Fibroblast of the aortic adventitia (primary cell): ENCODE results near the gene PEX10. TPM values are rescaled to one million over a fixed set of nuclear protein-coding genes. Genes with fewer than 3 reads are reported as not detected.

Source experiments
- DNase-seq: peaks from one replicate; pipeline ENCODE4 v3.0.0-alpha.2; 2010; ENCODE audit warnings: low read depth
- H3K4me3 ChIP-seq: 2 replicates; pipeline ENCODE4 v1.5.1; 2011; ENCODE audit warnings: low read depth, mild to moderate bottlenecking, control low read depth, low read length, moderate library complexity
- total RNA-seq: library from RNA; depleted of rRNA; stranded (reverse); fragments of >200 nt; gene quantifications from 2 replicates; pipeline ENCODE4 v1.2.3, GENCODE V29; 2012; ENCODE audit warnings: low replicate concordance
- TF ChIP-seq, protein P1 (sequence below): IDR thresholded peaks from 2 replicates; pipeline ENCODE4 v1.5.1; 2011; ENCODE audit warnings: mild to moderate bottlenecking, low read length, control low read depth, inconsistent platforms; ENCODE audit not compliant: insufficient read depth

PEX10 gene
- total RNA-seq, 1 donor = 24.9 TPM

DNA sequence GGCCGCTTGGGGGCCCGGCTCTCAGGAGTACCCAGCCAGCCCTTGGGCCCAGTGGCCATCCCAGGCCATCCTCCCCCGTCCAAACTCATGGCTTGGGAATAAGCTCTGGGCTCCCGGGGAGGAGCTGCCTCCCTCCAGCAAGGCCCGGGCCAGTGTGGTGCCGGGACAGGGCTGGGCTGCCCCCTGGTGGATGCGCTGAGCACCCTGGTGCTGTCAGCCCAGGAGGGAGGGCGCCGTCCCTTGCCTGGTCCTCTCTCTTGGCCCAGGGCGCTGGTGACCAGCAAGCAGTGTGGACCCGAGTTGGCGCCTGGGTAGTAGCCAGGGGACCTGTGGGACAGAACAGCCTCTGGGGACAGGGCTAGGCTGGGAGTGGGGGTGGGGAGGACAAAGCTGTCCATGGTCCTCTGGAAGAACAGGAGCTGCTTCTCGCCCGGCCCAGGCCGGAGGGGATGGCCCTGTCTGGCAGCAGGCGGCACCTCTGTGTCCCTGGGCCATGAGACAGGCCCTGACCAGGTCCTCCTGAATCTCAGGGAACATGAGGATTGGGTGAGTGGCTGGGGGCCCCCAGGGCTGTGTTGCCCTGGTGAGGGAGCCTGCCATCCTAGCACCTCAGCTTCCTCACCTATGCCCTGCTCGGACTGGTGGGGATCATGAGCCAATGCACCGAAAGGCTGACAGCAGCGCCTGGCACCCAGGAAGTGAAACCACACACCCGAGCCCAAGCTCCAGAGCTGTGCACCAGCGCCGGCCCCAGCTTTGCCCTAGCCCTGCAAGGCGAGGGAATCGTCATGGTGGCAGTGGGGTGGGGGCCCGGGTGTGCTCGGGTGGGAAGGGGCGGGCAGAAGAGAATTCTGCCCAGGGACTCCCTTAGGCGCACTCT, 30.4 kb downstream of the PEX10 start:
- DNase-seq = peak; percentile 81
- TF ChIP-seq, protein P1, sequence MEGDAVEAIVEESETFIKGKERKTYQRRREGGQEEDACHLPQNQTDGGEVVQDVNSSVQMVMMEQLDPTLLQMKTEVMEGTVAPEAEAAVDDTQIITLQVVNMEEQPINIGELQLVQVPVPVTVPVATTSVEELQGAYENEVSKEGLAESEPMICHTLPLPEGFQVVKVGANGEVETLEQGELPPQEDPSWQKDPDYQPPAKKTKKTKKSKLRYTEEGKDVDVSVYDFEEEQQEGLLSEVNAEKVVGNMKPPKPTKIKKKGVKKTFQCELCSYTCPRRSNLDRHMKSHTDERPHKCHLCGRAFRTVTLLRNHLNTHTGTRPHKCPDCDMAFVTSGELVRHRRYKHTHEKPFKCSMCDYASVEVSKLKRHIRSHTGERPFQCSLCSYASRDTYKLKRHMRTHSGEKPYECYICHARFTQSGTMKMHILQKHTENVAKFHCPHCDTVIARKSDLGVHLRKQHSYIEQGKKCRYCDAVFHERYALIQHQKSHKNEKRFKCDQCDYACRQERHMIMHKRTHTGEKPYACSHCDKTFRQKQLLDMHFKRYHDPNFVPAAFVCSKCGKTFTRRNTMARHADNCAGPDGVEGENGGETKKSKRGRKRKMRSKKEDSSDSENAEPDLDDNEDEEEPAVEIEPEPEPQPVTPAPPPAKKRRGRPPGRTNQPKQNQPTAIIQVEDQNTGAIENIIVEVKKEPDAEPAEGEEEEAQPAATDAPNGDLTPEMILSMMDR = peak; percentile 94
- H3K4me3 ChIP-seq = no peak overlapping the region

DNA sequence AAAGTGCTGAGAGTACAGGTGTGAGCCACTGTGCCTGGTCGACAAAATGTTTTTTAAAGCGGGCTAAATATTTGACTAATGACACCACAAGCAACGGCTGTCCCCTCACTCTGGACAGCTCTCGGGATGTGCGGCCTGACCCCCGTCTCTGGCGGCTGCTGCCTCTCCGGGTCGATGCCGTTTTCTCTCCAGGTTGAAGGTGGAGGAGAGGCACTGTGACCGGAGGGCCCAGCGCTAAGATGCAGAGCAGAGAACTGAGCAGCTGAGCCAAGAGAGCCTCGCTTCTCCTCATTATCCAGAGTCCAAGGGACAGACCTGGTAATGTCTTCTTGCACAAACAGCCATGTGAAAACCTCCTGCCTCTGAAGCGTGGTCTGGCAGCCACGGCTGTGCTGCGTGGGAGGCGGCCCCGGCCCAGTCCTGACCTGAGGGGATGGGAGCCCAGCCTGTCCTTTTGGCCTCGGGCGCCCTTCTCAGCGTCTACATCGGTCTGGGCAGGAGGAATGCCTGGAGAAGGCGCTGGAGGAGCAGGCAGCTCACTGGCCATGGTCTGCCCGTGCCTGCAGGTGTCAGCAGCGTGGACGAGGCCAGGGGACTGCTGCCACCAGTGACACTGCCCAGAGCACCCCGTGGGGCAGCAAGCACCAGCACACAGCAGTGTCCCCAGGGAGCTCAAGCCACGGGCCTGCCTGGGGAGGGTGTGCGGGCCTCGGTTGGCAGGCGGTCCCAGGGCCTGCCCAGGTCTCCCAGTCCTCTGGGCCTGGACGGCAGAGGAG, 31.4 kb downstream of the PEX10 start:
- no peak for DNase-seq
- TF ChIP-seq, protein P1 = no peak

DNA sequence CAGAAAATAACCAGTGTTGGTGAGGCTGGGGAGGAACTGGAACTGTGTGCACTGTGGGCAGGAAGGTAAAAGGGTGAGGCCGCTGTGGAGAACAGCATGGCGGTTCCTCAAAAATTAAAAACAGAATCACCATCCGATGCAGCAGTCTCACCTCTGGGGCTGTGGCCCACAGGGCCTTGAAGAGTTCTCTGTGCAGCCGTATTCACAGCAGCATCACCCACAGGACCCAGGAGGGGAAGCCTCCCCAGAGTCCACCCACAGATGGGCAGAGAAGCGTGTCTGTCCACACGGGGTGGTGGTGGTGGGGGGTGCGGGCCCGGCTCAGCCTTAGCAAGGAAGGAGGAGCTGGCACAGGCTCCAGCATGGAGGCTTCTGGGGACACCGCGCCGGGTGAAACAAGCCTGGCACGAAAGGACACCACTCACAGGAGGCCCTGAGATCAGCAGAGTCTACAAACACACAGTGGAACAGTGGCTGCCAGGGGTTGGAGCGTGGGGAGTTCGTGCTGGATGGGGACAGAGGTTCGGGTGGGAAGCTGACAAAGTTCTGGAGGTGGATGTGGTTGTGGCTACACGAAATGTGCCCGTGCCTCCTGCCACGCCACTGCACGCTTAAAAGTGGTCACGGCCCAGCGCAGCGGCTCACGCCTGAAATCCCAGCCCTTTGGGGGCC, 32.5 kb downstream of the PEX10 start:
- H3K4me3 ChIP-seq = no peak overlapping the region
- DNase-seq = no peak
- TF ChIP-seq, protein P1 = no peak

More for the DNA sequence above, 31.4 kb downstream of the PEX10 start:
- H3K4me3 ChIP-seq = no peak overlapping the region

DNA sequence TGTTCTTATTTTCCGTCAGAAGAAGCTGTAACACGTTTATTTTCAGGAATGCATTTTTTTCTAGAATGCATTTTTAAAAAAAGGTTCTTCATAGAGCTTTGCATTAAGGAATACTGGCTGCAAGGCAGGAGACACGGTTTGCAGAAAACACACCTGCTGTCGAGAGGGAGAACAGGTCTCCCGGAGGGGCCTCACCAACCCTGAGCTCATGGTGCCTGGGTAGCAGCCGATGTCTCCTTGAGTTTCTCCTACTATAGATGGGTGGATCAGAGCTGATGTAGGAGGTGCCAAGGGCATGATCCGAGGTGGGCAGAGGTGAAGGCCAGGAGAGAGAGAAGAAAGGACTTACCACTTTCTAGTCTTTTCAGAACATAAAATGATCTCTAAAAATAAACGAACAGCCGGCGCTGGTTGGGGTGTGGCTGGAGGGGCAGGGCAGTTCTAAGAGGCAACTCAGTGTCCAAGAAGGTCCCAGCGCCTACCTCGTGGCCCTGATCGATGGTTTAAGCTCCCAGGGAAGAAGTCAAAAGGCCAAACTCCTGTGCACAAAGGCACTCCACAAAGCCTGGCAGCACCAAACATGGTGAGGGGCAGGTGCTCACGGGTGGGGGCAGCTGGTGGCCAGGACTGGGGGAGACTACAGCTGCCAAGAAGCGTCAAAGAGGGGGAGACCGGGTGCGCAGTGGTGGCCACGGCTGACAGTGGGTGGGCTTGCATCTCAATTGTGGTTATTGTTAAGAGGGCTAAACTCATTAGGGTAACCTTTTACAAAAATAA, 33.2 kb downstream of the PEX10 start:
- DNase-seq = no peak
- TF ChIP-seq, protein P1 = no peak
- H3K4me3 ChIP-seq = no peak overlapping the region

DNA sequence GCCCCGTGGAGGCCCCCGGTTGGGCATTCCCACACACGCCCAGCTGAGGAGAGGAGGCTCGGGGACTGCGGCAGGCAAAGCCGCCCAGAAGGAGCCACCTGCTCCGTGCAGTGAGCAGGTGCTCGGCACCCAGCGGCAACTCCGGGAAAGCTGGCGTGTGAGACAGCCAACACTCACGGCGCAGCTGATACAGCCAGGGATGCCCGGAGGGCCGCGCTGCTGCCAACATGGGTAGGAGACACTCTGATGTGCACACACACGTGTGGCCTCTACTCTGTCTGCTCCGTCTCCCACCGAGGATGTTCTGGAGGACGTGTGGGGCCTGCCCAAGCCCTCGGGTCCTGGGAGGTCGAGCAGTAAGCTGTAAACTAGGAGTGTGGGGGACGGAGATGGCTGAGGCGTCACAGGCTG, 33.9 kb downstream of the PEX10 start:
- no peak overlapping the region for H3K4me3 ChIP-seq
- TF ChIP-seq, protein P1 = no peak
- no peak for DNase-seq
